Activated CD4-positive, CD25-positive, alpha-beta regulatory T cell treated with anti-CD3 and anti-CD28 coated beads, Interleukin-2, amount 50 U/mL, for 24 hours (primary cell): ENCODE results near the gene HIVEP3.

Source experiments
- ATAC-seq, 2 donors: fragments of 150-1000 bp; cut with Tn5 transposase; one replicate each; pipeline ENCODE4 v1.10.0; 2021; ENCODE audit warnings: mild to moderate bottlenecking in 1 of 2, moderate library complexity in 1 of 2

Gene HIVEP3

GRCh38 chr1:41920658-41921057 is 1.9 kb upstream of the HIVEP3 start:
- ATAC-seq: peak; percentile 59 to 63

GRCh38 chr1:41919764-41920397 is 1.2 kb upstream of the HIVEP3 start:
- peak; percentile 95 to 96 for ATAC-seq

- no peak for ATAC-seq
Observed at GRCh38 chr1:41919131-41919530, 409 bp upstream of the HIVEP3 start.

- ATAC-seq: peak in 1 of 2 donors; percentile 18
Observed at GRCh38 chr1:41917835-41918449, 780 bp downstream of the HIVEP3 start.

- no peak for ATAC-seq
Observed at GRCh38 chr1:41917076-41917475, 1.6 kb downstream of the HIVEP3 start.

GRCh38 chr1:41915786-41916571 is 2.7 kb downstream of the HIVEP3 start:
- ATAC-seq: no peak

- peak; percentile 46 to 59 for ATAC-seq
Observed at GRCh38 chr1:41914516-41914915, 4.2 kb downstream of the HIVEP3 start.

- ATAC-seq: no peak
Observed at GRCh38 chr1:41913014-41913413, 5.7 kb downstream of the HIVEP3 start.

GRCh38 chr1:41908288-41908895 is 10.3 kb downstream of the HIVEP3 start:
- peak; percentile 41 to 71 for ATAC-seq

GRCh38 chr1:41907446-41907845 is 11.3 kb downstream of the HIVEP3 start:
- ATAC-seq: no peak

- ATAC-seq: no peak
Observed at GRCh38 chr1:41906943-41907342, 11.8 kb downstream of the HIVEP3 start.

- no peak for ATAC-seq
Observed at GRCh38 chr1:41905093-41905675, 13.5 kb downstream of the HIVEP3 start.

- peak in 1 of 2 donors; percentile 24 for ATAC-seq
Observed at GRCh38 chr1:41902664-41903063, 16.1 kb downstream of the HIVEP3 start.

GRCh38 chr1:41902159-41902577 is 16.6 kb downstream of the HIVEP3 start:
- ATAC-seq: no peak

GRCh38 chr1:41901551-41901950 is 17.2 kb downstream of the HIVEP3 start:
- ATAC-seq: no peak

GRCh38 chr1:41900603-41901444 is 17.9 kb downstream of the HIVEP3 start:
- ATAC-seq: no peak

- peak; percentile 93 to 96 for ATAC-seq
Observed at GRCh38 chr1:41898191-41898713, 20.5 kb downstream of the HIVEP3 start.

GRCh38 chr1:41895552-41895951 is 23.2 kb downstream of the HIVEP3 start:
- no peak for ATAC-seq

- ATAC-seq: no peak
Observed at GRCh38 chr1:41894808-41895483, 23.8 kb downstream of the HIVEP3 start.

GRCh38 chr1:41894101-41894807 is 24.5 kb downstream of the HIVEP3 start:
- ATAC-seq: no peak
